Kidney (tissue), 14 donors: Measurements from ENCODE around the gene SRBD1. TPM values are rescaled to one million over a fixed set of nuclear protein-coding genes. Genes with fewer than 3 reads are reported as not detected.

ENCODE experiments used
- DNase-seq, 5 donors: peaks; one replicate each; pipeline ENCODE4 v3.0.0-alpha.2; 2013 to 2020
- FAIRE-seq: peaks from 2 replicates; lab custom pipeline; 2012; peaks lifted over from hg19 to GRCh38; lab: Jason Lieb, UNC
- H3K27ac ChIP-seq, 2 donors: one replicate each; pipeline ENCODE4 v1.7.0; 2013; ENCODE audit warnings: low read depth in 2 of 2, low read length in 2 of 2, inconsistent platforms in 1 of 2
- H3K27me3 ChIP-seq: one replicate; pipeline ENCODE4 v1.7.1; 2013; ENCODE audit warnings: low read length, inconsistent platforms; ENCODE audit not compliant: control insufficient read depth, insufficient read depth
- H3K36me3 ChIP-seq, 3 donors: one replicate each; pipeline versions ENCODE4 v1.7.0 to v1.7.1; 2013; ENCODE audit warnings: low read length in 3 of 3, control low read depth in 1 of 3, inconsistent platforms in 1 of 3; ENCODE audit not compliant: insufficient read depth in 3 of 3, control insufficient read depth in 2 of 3
- H3K4me1 ChIP-seq, 3 donors: one replicate each; pipeline versions ENCODE4 v1.7.0 to v1.7.1; 2013; ENCODE audit warnings: low read length in 3 of 3, inconsistent platforms in 1 of 3, low read depth in 1 of 3; ENCODE audit not compliant: control insufficient read depth in 2 of 3, insufficient read depth in 2 of 3
- H3K4me3 ChIP-seq, 3 donors: one replicate each; pipeline versions ENCODE4 v1.7.0 to v1.8.1; 2013; ENCODE audit warnings: low read length in 3 of 3, control low read depth in 1 of 3, inconsistent platforms in 1 of 3
- H3K9ac ChIP-seq, 3 donors: one replicate each; pipeline versions ENCODE4 v1.7.0 to v1.7.1; 2013; ENCODE audit warnings: low read length in 3 of 3, control low read depth in 1 of 3, inconsistent platforms in 1 of 3
- H3K9me3 ChIP-seq, 3 donors: one replicate each; pipeline versions ENCODE4 v1.7.0 to v1.7.1; 2013; ENCODE audit warnings: low read length in 3 of 3, control low read depth in 1 of 3, inconsistent platforms in 1 of 3; ENCODE audit not compliant: control insufficient read depth in 2 of 3, insufficient read depth in 1 of 3
- CTCF ChIP-seq: IDR thresholded peaks from 3 replicates; pipeline ENCODE4 v1.5.1; 2012; ENCODE audit warnings: mild to moderate bottlenecking, moderate library complexity, borderline replicate concordance; ENCODE audit not compliant: insufficient read depth; ENCODE audit errors: extremely low read depth
- intact Hi-C: fragments of 100-400 bp; cut with DNase I; formaldehyde crosslinking; loops from one replicate; pipeline ENCODE4 v1.11.1; 2022
- polyA plus RNA-seq: library from polyadenylated mRNA; stranded (reverse); fragments of 350-450 nt; fragmentation: Illumina TruSeq; extraction: RNeasy Lipid Tissue Mini Kit (QIAGEN cat#74804); gene quantifications from one replicate; pipeline ENCODE4 v1.2.3, GENCODE V29; 2014; ENCODE audit warnings: low read depth, low replicate concordance; ENCODE audit not compliant: insufficient read depth
- total RNA-seq: library from RNA; stranded (reverse); fragmentation: NEBNext Ultra II Directional; extraction: Animal tissue kit (Norgen Biotek cat#: 25700); gene quantifications from one replicate; pipeline ENCODE4 v1.2.1, GENCODE V29; 2021
- donor health status: control.
- donor health status: control.
- donor health status: control.
- donor health status: control.
- donor health status: control.
- donor health status: DM: yes; HTN: yes; CAD: no.
- donor health status: Normal renal cell carcinoma (clear cell type).

The SRBD1 gene
- total and polyA plus RNA-seq, 2 donors from 2014 or later, result 5.4 to 19.5 TPM

DNA sequence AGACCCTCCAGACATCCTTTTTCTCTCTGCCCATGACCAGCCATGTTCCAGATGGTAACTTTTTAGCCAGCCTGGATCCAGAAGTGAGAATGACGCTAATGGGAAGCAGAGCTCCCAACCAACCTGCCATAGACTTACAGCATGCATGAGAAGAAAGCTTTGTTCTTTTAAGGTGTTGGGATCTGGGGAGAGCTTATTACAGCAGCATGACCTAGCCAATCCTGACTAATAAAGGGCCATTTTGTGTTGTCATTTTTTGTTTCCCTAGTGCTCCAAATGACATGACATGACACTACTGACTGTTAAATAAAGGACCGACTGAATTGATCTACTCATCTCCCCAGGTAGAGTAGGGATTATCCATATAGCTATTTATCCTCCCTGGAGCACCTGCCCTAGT lies 35.2 kb upstream of the SRBD1 start:
- Histone ChIP-seq H3K36me3 (no peaks in the 10 kb centered on the region), H3K4me1 (peaks cover 7 to 18% (median 14%) of the 10 kb centered on the region in 3 donors), H3K27me3 (no peaks in the 10 kb centered on the region), H3K9ac (no peak overlapping the region), H3K27ac (no peak overlapping the region), H3K9me3 (no peaks in the 10 kb centered on the region), H3K4me3 (no peak overlapping the region)
- FAIRE-seq, result no peak
- intact Hi-C loops, result loop anchor here (10.0 kb wide), 1 partner anchor 129 kb away; no protein-coding TSS in a partner anchor
- DNase-seq, result no peak
- TF ChIP-seq CTCF, result no peak

- Histone ChIP-seq H3K27ac (no peak overlapping the region), H3K9me3 (no peaks in the 10 kb centered on the region)
- no peak for FAIRE-seq
Observed at GRCh38 chr2:45643543-45644542, 32.8 kb upstream of the SRBD1 start.

GRCh38 chr2:45643095-45643494 lies 32.0 kb upstream of the SRBD1 start:
- DNase-seq (peak in 3 of 5 donors; percentile 23 to 41 (median 28)), FAIRE-seq (no peak)
- Histone ChIP-seq H3K9me3 (no peaks in the 10 kb centered on the region), H3K27me3 (no peaks in the 10 kb centered on the region), H3K9ac (peak overlapping the region in 2 of 3 donors; percentile 44 to 67), H3K27ac (no peak overlapping the region), H3K4me1 (peaks cover 2 to 10% (median 3%) of the 10 kb centered on the region in 3 donors), H3K36me3 (no peaks in the 10 kb centered on the region), H3K4me3 (peak overlapping the region; percentile 7 to 70 (median 51))
- intact Hi-C loops, result loop anchor here (5.0 to 10.0 kb wide), 2 partner anchors 132 to 294 kb away; no protein-coding TSS in a partner anchor
- TF ChIP-seq CTCF, result no peak

More at GRCh38 chr2:45643543-45644542, 32.8 kb upstream of the SRBD1 start:
- Histone ChIP-seq H3K4me1 (peaks cover 6 to 18% (median 10%) of the 10 kb centered on the region in 3 donors), H3K36me3 (no peaks in the 10 kb centered on the region), H3K9ac (peak overlapping the region in 2 of 3 donors; percentile 44 to 67), H3K4me3 (peak overlapping the region; percentile 7 to 70 (median 51)), H3K27me3 (no peaks in the 10 kb centered on the region)
- DNase-seq, result peak; percentile 73 to 88 (median 83)
- TF ChIP-seq CTCF, result peak; percentile 94
- intact Hi-C loops, result loop anchor here (5.0 to 10.0 kb wide), 2 partner anchors 131 to 293 kb away; no protein-coding TSS in a partner anchor
